ENCODE results near the gene KLLN. TPM values are rescaled to one million over a fixed set of nuclear protein-coding genes. Genes with fewer than 3 reads are reported as not detected.

Gene KLLN
- total RNA-seq, 1 experiment from 2014 or later: 1.3 TPM

- H3K27ac ChIP-seq (ENCODE audit: low read length): peak overlapping the region; percentile 81
- TF ChIP-seq TCF7L2 (IDR thresholded peaks at IDR 0.05; ENCODE audit: low read depth, low read length): no peak
- no peak for TF ChIP-seq POLR2AphosphoS5 (IDR thresholded peaks at IDR 0.05; ENCODE audit: low read depth, low read length)
- TF ChIP-seq, protein P1, sequence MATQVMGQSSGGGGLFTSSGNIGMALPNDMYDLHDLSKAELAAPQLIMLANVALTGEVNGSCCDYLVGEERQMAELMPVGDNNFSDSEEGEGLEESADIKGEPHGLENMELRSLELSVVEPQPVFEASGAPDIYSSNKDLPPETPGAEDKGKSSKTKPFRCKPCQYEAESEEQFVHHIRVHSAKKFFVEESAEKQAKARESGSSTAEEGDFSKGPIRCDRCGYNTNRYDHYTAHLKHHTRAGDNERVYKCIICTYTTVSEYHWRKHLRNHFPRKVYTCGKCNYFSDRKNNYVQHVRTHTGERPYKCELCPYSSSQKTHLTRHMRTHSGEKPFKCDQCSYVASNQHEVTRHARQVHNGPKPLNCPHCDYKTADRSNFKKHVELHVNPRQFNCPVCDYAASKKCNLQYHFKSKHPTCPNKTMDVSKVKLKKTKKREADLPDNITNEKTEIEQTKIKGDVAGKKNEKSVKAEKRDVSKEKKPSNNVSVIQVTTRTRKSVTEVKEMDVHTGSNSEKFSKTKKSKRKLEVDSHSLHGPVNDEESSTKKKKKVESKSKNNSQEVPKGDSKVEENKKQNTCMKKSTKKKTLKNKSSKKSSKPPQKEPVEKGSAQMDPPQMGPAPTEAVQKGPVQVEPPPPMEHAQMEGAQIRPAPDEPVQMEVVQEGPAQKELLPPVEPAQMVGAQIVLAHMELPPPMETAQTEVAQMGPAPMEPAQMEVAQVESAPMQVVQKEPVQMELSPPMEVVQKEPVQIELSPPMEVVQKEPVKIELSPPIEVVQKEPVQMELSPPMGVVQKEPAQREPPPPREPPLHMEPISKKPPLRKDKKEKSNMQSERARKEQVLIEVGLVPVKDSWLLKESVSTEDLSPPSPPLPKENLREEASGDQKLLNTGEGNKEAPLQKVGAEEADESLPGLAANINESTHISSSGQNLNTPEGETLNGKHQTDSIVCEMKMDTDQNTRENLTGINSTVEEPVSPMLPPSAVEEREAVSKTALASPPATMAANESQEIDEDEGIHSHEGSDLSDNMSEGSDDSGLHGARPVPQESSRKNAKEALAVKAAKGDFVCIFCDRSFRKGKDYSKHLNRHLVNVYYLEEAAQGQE (IDR thresholded peaks at IDR 0.05; ENCODE audit: insufficient read depth in 1 of 2, low read depth in 2 of 2, low read length in 1 of 2): no peak
- TF ChIP-seq SIN3A (IDR thresholded peaks at IDR 0.05; ENCODE audit: borderline replicate concordance, insufficient read depth, low read depth, low read length): no peak
- TF ChIP-seq CTCF (IDR thresholded peaks at IDR 0.05): no peak
These were observed 4.9 kb upstream of the KLLN start for GRCh38 chr10:87868277-87868676.

GRCh38 chr10:87867453-87867852 is 4.1 kb upstream of the KLLN start:
- Histone ChIP-seq H3K27ac (ENCODE audit: low read length) (peak overlapping the region; percentile 81; the same call in 1 of the 2 replicates), H3K27me3 (ENCODE audit: control insufficient read depth, insufficient read depth, low read length) (no peaks in the 10 kb centered on the region), H3K36me3 (ENCODE audit: control insufficient read depth, insufficient read depth, low read length) (peaks cover 5% of the 10 kb centered on the region), H3K4me1 (ENCODE audit: control insufficient read depth, insufficient read depth, low read length) (peaks cover 23% of the 10 kb centered on the region; the same call in 1 of the 2 replicates), H3K9me3 (ENCODE audit: control insufficient read depth, insufficient read depth, low read depth, low read length) (no peaks in the 10 kb centered on the region), H3K4me3 (ENCODE audit: low read depth in 2 of 2, low read length in 2 of 2) (peak overlapping the region; percentile 67 to 81; a peak in 3 of 4 replicates)
- intact Hi-C loops (cut with micrococcal nuclease; ENCODE audit: unreplicated experiment): loop anchor here (5.0 kb wide), 1 partner anchor 90 kb away; no protein-coding TSS in a partner anchor
- DNase-seq (ENCODE audit: low read depth, low spot score): no peak
- no TSS peak for BruUV-seq (replicated peaks)
- ChIA-PET CTCF (no interaction called here), POLR2A (no interaction called here)
- ATAC-seq: no peak
- in situ Hi-C loops (cut with HindIII; ENCODE audit: low pct_unique_long_range_greater_than_20kb, low sequenced_read_pairs): no loop called here
- TF ChIP-seq SIN3A (IDR thresholded peaks at IDR 0.05; ENCODE audit: borderline replicate concordance, insufficient read depth, low read depth, low read length): no peak
- no peak for TF ChIP-seq TCF7L2 (IDR thresholded peaks at IDR 0.05; ENCODE audit: low read depth, low read length)
- no peak for TF ChIP-seq POLR2AphosphoS5 (IDR thresholded peaks at IDR 0.05; ENCODE audit: low read depth, low read length)
- TF ChIP-seq, protein P1 (IDR thresholded peaks at IDR 0.05; ENCODE audit: insufficient read depth in 1 of 2, low read depth in 2 of 2, low read length in 1 of 2): no peak
- no peak for TF ChIP-seq CTCF (IDR thresholded peaks at IDR 0.05)

More at GRCh38 chr10:87868277-87868676, 4.9 kb upstream of the KLLN start:
- no peaks in the 10 kb centered on the region for H3K9me3 ChIP-seq (ENCODE audit: control insufficient read depth, insufficient read depth, low read depth, low read length)
- peak overlapping the region; percentile 67 to 81; a peak in 3 of 4 replicates for H3K4me3 ChIP-seq (ENCODE audit: low read depth in 2 of 2, low read length in 2 of 2)
- in situ Hi-C loops (cut with HindIII; ENCODE audit: low pct_unique_long_range_greater_than_20kb, low sequenced_read_pairs): no loop called here
- DNase-seq (ENCODE audit: low read depth, low spot score) (no peak), ATAC-seq (no peak)
- no TSS peak for BruUV-seq (replicated peaks)
- peaks cover 5% of the 10 kb centered on the region for H3K36me3 ChIP-seq (ENCODE audit: control insufficient read depth, insufficient read depth, low read length)
- intact Hi-C loops (cut with micrococcal nuclease; ENCODE audit: unreplicated experiment): loop anchor here (5.0 kb wide), 1 partner anchor 89 kb away; no protein-coding TSS in a partner anchor
- no peaks in the 10 kb centered on the region for H3K27me3 ChIP-seq (ENCODE audit: control insufficient read depth, insufficient read depth, low read length)
- H3K4me1 ChIP-seq (ENCODE audit: control insufficient read depth, insufficient read depth, low read length): peaks cover 23% of the 10 kb centered on the region; the same call in 1 of the 2 replicates
- ChIA-PET CTCF (interaction anchor here (0.6 kb wide), 1 partner anchor 335 kb away, joined by 6 read pairs; no protein-coding TSS in a partner anchor), POLR2A (no interaction called here)
